ENCODE results near the gene DEXI.

Gene DEXI

GRCh38 chr16:10942352-10943063 is at the start of gene DEXI:
TSS of gene DEXI (minus strand) at chr16:10942468. CDS start at chr16:10942005, 463 bp downstream.
- peak; percentile 90 to 92 for DNase-seq (ENCODE audit: low read depth in 2 of 2)

GRCh38 chr16:10990378-10990777 is 48.1 kb upstream of the DEXI start:
- no peak for DNase-seq (ENCODE audit: low read depth in 2 of 2)

- no peak for DNase-seq (ENCODE audit: low read depth in 2 of 2)
Observed at GRCh38 chr16:10989559-10989958, 47.3 kb upstream of the DEXI start.

- no peak for DNase-seq (ENCODE audit: low read depth in 2 of 2)
Observed at GRCh38 chr16:10988879-10989278, 46.6 kb upstream of the DEXI start.

GRCh38 chr16:10988164-10988803 is 46.0 kb upstream of the DEXI start:
- peak; percentile 54 to 78 for DNase-seq (ENCODE audit: low read depth in 2 of 2)

GRCh38 chr16:10987361-10988163 is 45.3 kb upstream of the DEXI start:
- no peak for DNase-seq (ENCODE audit: low read depth in 2 of 2)

- no peak for DNase-seq (ENCODE audit: low read depth in 2 of 2)
Observed at GRCh38 chr16:10984509-10984908, 42.2 kb upstream of the DEXI start.

GRCh38 chr16:10983159-10983558 is 40.9 kb upstream of the DEXI start:
- no peak for DNase-seq (ENCODE audit: low read depth in 2 of 2)

- no peak for DNase-seq (ENCODE audit: low read depth in 2 of 2)
Observed at GRCh38 chr16:10982465-10983150, 40.3 kb upstream of the DEXI start.

GRCh38 chr16:10981697-10982216 is 39.5 kb upstream of the DEXI start:
- DNase-seq (ENCODE audit: low read depth in 2 of 2) = no peak

GRCh38 chr16:10980813-10981212 is 38.5 kb upstream of the DEXI start:
- DNase-seq (ENCODE audit: low read depth in 2 of 2) = no peak

GRCh38 chr16:10979717-10980601 is 37.7 kb upstream of the DEXI start:
- DNase-seq (ENCODE audit: low read depth in 2 of 2) = no peak

GRCh38 chr16:10978871-10979446 is 36.7 kb upstream of the DEXI start:
- no peak for DNase-seq (ENCODE audit: low read depth in 2 of 2)

- no peak for DNase-seq (ENCODE audit: low read depth in 2 of 2)
Observed at GRCh38 chr16:10978124-10978523, 35.9 kb upstream of the DEXI start.

- DNase-seq (ENCODE audit: low read depth in 2 of 2) = no peak
Observed at GRCh38 chr16:10976634-10977033, 34.4 kb upstream of the DEXI start.

- no peak for DNase-seq (ENCODE audit: low read depth in 2 of 2)
Observed at GRCh38 chr16:10972819-10973464, 30.7 kb upstream of the DEXI start.

- no peak for DNase-seq (ENCODE audit: low read depth in 2 of 2)
Observed at GRCh38 chr16:10972108-10972818, 30.0 kb upstream of the DEXI start.

GRCh38 chr16:10971560-10971961 is 29.3 kb upstream of the DEXI start:
- peak in 1 of 2 donors; percentile 41 for DNase-seq (ENCODE audit: low read depth in 2 of 2)

- DNase-seq (ENCODE audit: low read depth in 2 of 2) = no peak
Observed at GRCh38 chr16:10970065-10970464, 27.8 kb upstream of the DEXI start.

Measured in activated CD4-positive, alpha-beta T cell treated with anti-CD3 and anti-CD28 coated beads for 24 hours (primary cell).